Upper lobe of left lung (tissue), 6 donors: ENCODE measurements around the gene JUP. TPM values are rescaled to one million over a fixed set of nuclear protein-coding genes. Genes with fewer than 3 reads are reported as not detected.

Experiments
- ATAC-seq, 2 donors: fragments of 200-7000 bp; cut with Tn5 transposase; one replicate each; pipeline ENCODE4 v1.9.1; 2022; ENCODE audit warnings: mild to moderate bottlenecking in 2 of 2, moderate library complexity in 2 of 2; ENCODE audit not compliant: low FRiP score in 2 of 2
- DNase-seq, 2 donors: peaks; one replicate each; pipeline ENCODE4 v3.0.0-alpha.2; 2019 to 2020
- H3K27ac ChIP-seq, 4 donors: fragments of 200-600 bp; sonication (generic); one replicate each; pipeline ENCODE4 v1.5.1; 2016 to 2019
- H3K27me3 ChIP-seq, 4 donors: fragments of 200-600 bp; sonication (generic); one replicate each; pipeline ENCODE4 v1.5.1; 2017 to 2019
- H3K36me3 ChIP-seq, 4 donors: fragments of 200-600 bp; sonication (generic); one replicate each; pipeline ENCODE4 v1.5.1; 2016 to 2019
- H3K4me1 ChIP-seq, 4 donors: fragments of 200-600 bp; sonication (generic); one replicate each; pipeline ENCODE4 v1.5.1; 2018 to 2019
- H3K4me3 ChIP-seq, 4 donors: fragments of 200-600 bp; sonication (generic); one replicate each; pipeline ENCODE4 v1.5.1; 2017 to 2019; ENCODE audit warnings: mild to moderate bottlenecking in 2 of 4, moderate library complexity in 1 of 4
- H3K9me3 ChIP-seq, 4 donors: fragments of 200-600 bp; sonication (generic); one replicate each; pipeline ENCODE4 v1.5.1; 2018 to 2019
- EP300 ChIP-seq, 4 donors: sonication (generic); formaldehyde crosslinking; IDR thresholded peaks; one replicate each; pipeline ENCODE4 v1.5.1; 2017; ENCODE audit warnings: antibody characterized with exemption in 4 of 4, control low read depth in 2 of 4
- POLR2A ChIP-seq, 4 donors: fragments of 450-650 bp; IDR thresholded peaks; one replicate each; pipeline ENCODE4 v1.5.1; 2016 to 2017; ENCODE audit warnings: antibody characterized with exemption in 4 of 4, mild to moderate bottlenecking in 2 of 4
- POLR2AphosphoS5 ChIP-seq, 2 donors: sonication (generic); formaldehyde crosslinking; IDR thresholded peaks; one replicate each; pipeline ENCODE4 v1.5.1; 2017; ENCODE audit warnings: antibody characterized with exemption in 2 of 2
- WGBS, 2 donors: methylation state at CpG; one replicate each; pipeline ENCODE4 v1.1.5; 2017 to 2018; 5-methylcytosine and 5-hydroxymethylcytosine counted together
- total RNA-seq, 6 donors: library from RNA; depleted of rRNA in 4 of 6; stranded (reverse); fragments of >200 nt in 4 of 6; gene quantifications; one replicate each; pipeline versions ENCODE4 v1.1.0 to v1.2.1, GENCODE V29; 2016 to 2021
- TF ChIP-seq, protein P1 (sequence below), 6 experiments: fragments of 450-650 bp in 4 of 6; fragments of 200-600 bp in 2 of 6; sonication (generic) in 2 of 6; IDR thresholded peaks; one replicate each; pipeline ENCODE4 v1.5.1; 2016 to 2019; ENCODE audit warnings: antibody characterized with exemption in 6 of 6
- donor health status: DM: no; HTN: no; CAD: no; lungs with moderate emphysema.
- donor health status: DM: no; HTN: yes; CAD: no; lungs with severe emphysema.

JUP gene
- total RNA-seq, 6 donors from 2014 or later = 120 to 241 (median 143) TPM

- H3K9me3 ChIP-seq = no peaks in the 10 kb centered on the region
- H3K27ac ChIP-seq = peak overlapping the region; percentile 23 to 81 (median 73)
- no peaks in the 10 kb centered on the region for H3K36me3 ChIP-seq
- ATAC-seq = no peak
- no peak overlapping the region for H3K4me3 ChIP-seq
- 16 to 40% methylated on average over 4 of the region's 4 CpGs for WGBS, 2 donors
- peaks cover 68 to 86% (median 79%) of the 10 kb centered on the region in 4 donors for H3K4me1 ChIP-seq
- no peak for DNase-seq
- TF ChIP-seq, protein P1, sequence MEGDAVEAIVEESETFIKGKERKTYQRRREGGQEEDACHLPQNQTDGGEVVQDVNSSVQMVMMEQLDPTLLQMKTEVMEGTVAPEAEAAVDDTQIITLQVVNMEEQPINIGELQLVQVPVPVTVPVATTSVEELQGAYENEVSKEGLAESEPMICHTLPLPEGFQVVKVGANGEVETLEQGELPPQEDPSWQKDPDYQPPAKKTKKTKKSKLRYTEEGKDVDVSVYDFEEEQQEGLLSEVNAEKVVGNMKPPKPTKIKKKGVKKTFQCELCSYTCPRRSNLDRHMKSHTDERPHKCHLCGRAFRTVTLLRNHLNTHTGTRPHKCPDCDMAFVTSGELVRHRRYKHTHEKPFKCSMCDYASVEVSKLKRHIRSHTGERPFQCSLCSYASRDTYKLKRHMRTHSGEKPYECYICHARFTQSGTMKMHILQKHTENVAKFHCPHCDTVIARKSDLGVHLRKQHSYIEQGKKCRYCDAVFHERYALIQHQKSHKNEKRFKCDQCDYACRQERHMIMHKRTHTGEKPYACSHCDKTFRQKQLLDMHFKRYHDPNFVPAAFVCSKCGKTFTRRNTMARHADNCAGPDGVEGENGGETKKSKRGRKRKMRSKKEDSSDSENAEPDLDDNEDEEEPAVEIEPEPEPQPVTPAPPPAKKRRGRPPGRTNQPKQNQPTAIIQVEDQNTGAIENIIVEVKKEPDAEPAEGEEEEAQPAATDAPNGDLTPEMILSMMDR (IDR thresholded peaks at IDR 0.05) = peak in 1 of 6 experiments; percentile 5
- peak in 1 of 2 donors; percentile 25 for TF ChIP-seq POLR2AphosphoS5 (IDR thresholded peaks at IDR 0.05)
- TF ChIP-seq POLR2A (IDR thresholded peaks at IDR 0.05) = no peak
- no peak for TF ChIP-seq EP300 (IDR thresholded peaks at IDR 0.05)
- H3K27me3 ChIP-seq = no peaks in the 10 kb centered on the region
These were observed 4.4 kb downstream of the JUP start for GRCh38 chr17:41782142-41782541.

GRCh38 chr17:41781404-41782110 is 5.0 kb downstream of the JUP start:
- TF ChIP-seq POLR2A (IDR thresholded peaks at IDR 0.05) (no peak), POLR2AphosphoS5 (IDR thresholded peaks at IDR 0.05) (no peak), EP300 (IDR thresholded peaks at IDR 0.05) (no peak)
- TF ChIP-seq, protein P1 (IDR thresholded peaks at IDR 0.05) = no peak
- Histone ChIP-seq H3K27ac (peak overlapping the region; percentile 23 to 81 (median 73)), H3K4me1 (peaks cover 74 to 92% (median 82%) of the 10 kb centered on the region in 4 donors), H3K9me3 (no peaks in the 10 kb centered on the region), H3K4me3 (no peak overlapping the region), H3K27me3 (no peaks in the 10 kb centered on the region), H3K36me3 (no peaks in the 10 kb centered on the region)
- ATAC-seq (no peak), DNase-seq (no peak)
- WGBS, 2 donors = 50 to 64% methylated on average over 12 of the region's 13 CpGs

DNA sequence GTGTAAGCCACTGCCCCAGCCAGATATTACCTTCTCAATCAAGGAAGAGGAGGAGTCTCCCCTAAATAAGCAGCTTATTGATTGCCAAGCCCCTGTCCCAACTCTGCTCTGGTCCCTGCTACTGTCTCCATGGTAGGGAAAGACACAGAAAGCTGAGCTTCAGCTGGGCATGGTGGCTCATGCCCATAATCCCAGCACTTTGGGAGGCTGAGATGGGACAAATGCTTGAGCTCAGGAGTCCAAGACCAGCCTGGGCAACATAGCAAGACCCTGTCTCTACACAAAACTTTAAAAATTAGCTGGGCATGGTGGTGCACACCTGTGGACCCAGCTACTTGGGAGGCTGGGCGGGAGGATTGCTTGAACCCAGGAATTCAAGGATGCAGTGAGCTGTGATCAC is 6.6 kb downstream of the JUP start:
- ATAC-seq = no peak

DNA sequence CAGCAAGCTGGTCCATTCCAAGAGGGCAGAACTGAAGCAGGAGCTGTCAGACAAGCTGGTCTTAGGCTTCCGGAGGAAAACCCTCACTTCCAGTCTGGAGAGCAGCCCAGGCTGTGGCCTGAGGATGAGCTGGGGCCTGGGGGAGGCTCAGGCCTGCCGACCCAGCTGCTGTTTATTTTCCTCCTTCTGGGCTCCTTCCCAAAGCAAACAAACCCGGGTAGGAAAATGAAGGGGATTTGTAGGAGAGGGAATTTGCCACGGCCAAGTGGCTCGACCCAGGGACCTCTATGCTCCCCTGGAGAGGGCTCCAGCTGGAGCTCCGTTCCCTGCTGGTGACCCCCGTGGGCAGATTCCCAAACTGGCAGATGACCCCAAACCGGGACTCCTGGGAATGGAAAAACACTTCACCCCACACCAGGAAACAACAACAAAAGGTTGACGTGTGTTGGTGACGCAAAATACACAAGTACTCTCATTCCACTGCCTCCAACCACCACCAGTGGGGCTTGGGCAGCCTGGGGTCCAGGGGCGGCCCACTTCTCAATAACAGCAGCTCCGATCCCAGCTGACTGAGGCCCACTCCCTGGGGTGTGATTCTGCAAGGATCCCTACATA is 8.8 kb downstream of the JUP start:
- peak in 1 of 2 donors; percentile 69 for DNase-seq
- H3K9me3 ChIP-seq = no peaks in the 10 kb centered on the region
- H3K36me3 ChIP-seq = no peaks in the 10 kb centered on the region
- TF ChIP-seq POLR2A (IDR thresholded peaks at IDR 0.05) (no peak), POLR2AphosphoS5 (IDR thresholded peaks at IDR 0.05) (peak; percentile 6 to 13), EP300 (IDR thresholded peaks at IDR 0.05) (peak in 1 of 4 donors; percentile 62)
- TF ChIP-seq, protein P1 (IDR thresholded peaks at IDR 0.05) = peak in 3 of 6 experiments; percentile 5 to 27 (median 15)
- no peaks in the 10 kb centered on the region for H3K27me3 ChIP-seq
- peaks cover 82 to 94% (median 89%) of the 10 kb centered on the region in 4 donors for H3K4me1 ChIP-seq
- 11 to 21% methylated on average over 7 to 12 of the region's 12 CpGs for WGBS, 2 donors
- H3K4me3 ChIP-seq = no peak overlapping the region
- ATAC-seq = peak; percentile 81 to 83
- H3K27ac ChIP-seq = peak overlapping the region; percentile 83 to 90 (median 88)

More for the DNA sequence above, 6.6 kb downstream of the JUP start:
- DNase-seq = no peak
- H3K27ac ChIP-seq = peak overlapping the region in 2 of 4 donors; percentile 87 to 90
- H3K27me3 ChIP-seq = no peaks in the 10 kb centered on the region
- WGBS, 2 donors = 100% methylated on average over 1 of the region's 1 CpG
- peaks cover 84 to 93% (median 88%) of the 10 kb centered on the region in 4 donors for H3K4me1 ChIP-seq
- no peaks in the 10 kb centered on the region for H3K9me3 ChIP-seq
- H3K4me3 ChIP-seq = no peak overlapping the region
- TF ChIP-seq POLR2AphosphoS5 (IDR thresholded peaks at IDR 0.05) = no peak
- TF ChIP-seq EP300 (IDR thresholded peaks at IDR 0.05) = no peak
- TF ChIP-seq, protein P1 (IDR thresholded peaks at IDR 0.05) = no peak
- no peak for TF ChIP-seq POLR2A (IDR thresholded peaks at IDR 0.05)
- H3K36me3 ChIP-seq = no peaks in the 10 kb centered on the region
